ENCODE data around the gene IFI44.

Gene IFI44

GRCh38 chr1:78619446-78619802, 30.2 kb upstream of the IFI44 start (continued):
- TF ChIP-seq ZBTB26 (tag by site-specific recombination; optimal IDR thresholded peaks at IDR 0.05) (no peak), ZNF660 (tag by site-specific recombination; IDR thresholded peaks at IDR 0.05) (no peak), ZNF211 (tag by site-specific recombination; IDR thresholded peaks at IDR 0.05; ENCODE audit: low read depth) (no peak), ZNF530 (tag by site-specific recombination; IDR thresholded peaks at IDR 0.05; ENCODE audit: low read depth) (no peak), ZNF26 (tag by site-specific recombination; IDR thresholded peaks at IDR 0.05) (no peak), PBX3 (CRISPR knock-in tag; IDR thresholded peaks at IDR 0.05) (no peak), SETDB1 (IDR thresholded peaks at IDR 0.05; ENCODE audit: insufficient read length, low read length) (no peak)

- H3K4me3 ChIP-seq (ENCODE audit: low read depth, low read length), result no peak within 1 kb of the TSS; the same call in 1 of the 2 replicates
- peak; percentile 76; the same call in 1 of the 2 replicates for TF ChIP-seq ZNF544 (tag by site-specific recombination; IDR thresholded peaks at IDR 0.05)
- TF ChIP-seq BCL6B (tag by site-specific recombination; IDR thresholded peaks at IDR 0.05), result peak; percentile 57; the same call in 1 of the 2 replicates
- peak; percentile 33; the same call in 1 of the 2 replicates for TF ChIP-seq ZBTB6 (tag by site-specific recombination; IDR thresholded peaks at IDR 0.05)
- peak; percentile 89; the same call in 1 of the 2 replicates for TF ChIP-seq ZNF624 (tag by site-specific recombination; IDR thresholded peaks at IDR 0.05)
- TF ChIP-seq ZNF776 (tag by site-specific recombination; IDR thresholded peaks at IDR 0.05; ENCODE audit: borderline replicate concordance), result peak; percentile 93
- TF ChIP-seq KLF8 (tag by site-specific recombination; IDR thresholded peaks at IDR 0.05), result 0 out of 2 replicates have a peak, but pooled peaks have one; percentile 37
- TF ChIP-seq ZNF133 (tag by site-specific recombination; IDR thresholded peaks at IDR 0.05), result no peak
- peak; percentile 93 for TF ChIP-seq ZNF350 (tag by site-specific recombination; IDR thresholded peaks at IDR 0.05)
- peak; percentile 85; the same call in 1 of the 2 replicates for TF ChIP-seq ZNF174 (tag by site-specific recombination; IDR thresholded peaks at IDR 0.05)
- TF ChIP-seq AEBP2 (tag by site-specific recombination; IDR thresholded peaks at IDR 0.05; ENCODE audit: borderline replicate concordance), result no peak
- TF ChIP-seq ZBTB21 (tag by site-specific recombination; IDR thresholded peaks at IDR 0.05), result no peak
- TF ChIP-seq ZNF610 (tag by site-specific recombination; IDR thresholded peaks at IDR 0.05; ENCODE audit: borderline replicate concordance), result no peak
- TF ChIP-seq ZNF221 (tag by site-specific recombination; IDR thresholded peaks at IDR 0.05; ENCODE audit: borderline replicate concordance), result peak; percentile 85; the same call in 1 of the 2 replicates
- peak; percentile 89 for TF ChIP-seq ZNF549 (tag by site-specific recombination; IDR thresholded peaks at IDR 0.05)
- TF ChIP-seq ZNF510 (tag by site-specific recombination; IDR thresholded peaks at IDR 0.05; ENCODE audit: insufficient replicate concordance), result peak; percentile 91
- peak; percentile 34; the same call in 1 of the 2 replicates for TF ChIP-seq GLI2 (tag by site-specific recombination; IDR thresholded peaks at IDR 0.05; ENCODE audit: borderline replicate concordance, low read depth)
- peak; percentile 69 for TF ChIP-seq ZNF677 (tag by site-specific recombination; IDR thresholded peaks at IDR 0.05)
- TF ChIP-seq ZNF112 (tag by site-specific recombination; IDR thresholded peaks at IDR 0.05), result peak; percentile 76; the same call in 1 of the 2 replicates
- TF ChIP-seq ZNF621 (tag by site-specific recombination; IDR thresholded peaks at IDR 0.05), result no peak
- TF ChIP-seq ZNF184 (tag by site-specific recombination; IDR thresholded peaks at IDR 0.05), result peak; percentile 96
- peak; percentile 95 for TF ChIP-seq ZNF660 (tag by site-specific recombination; IDR thresholded peaks at IDR 0.05)
- TF ChIP-seq ZNF830 (tag by site-specific recombination; IDR thresholded peaks at IDR 0.05; ENCODE audit: low read depth), result peak; percentile 99
Observed at GRCh38 chr1:78619803-78620579, 29.6 kb upstream of the IFI44 start, which contains the start of gene IFI44L. TSS of gene IFI44L (plus strand) at chr1:78620448. CDS start at chr1:78627916, 7,468 bp downstream.

More at GRCh38 chr1:78619803-78620579, 29.6 kb upstream of the IFI44 start, which contains the start of gene IFI44L:
- ChIA-PET CTCF (interaction anchor here (0.6 to 1.8 kb wide), 5 partner anchors 10 to 1086 kb away, joined by 3 to 9 read pairs (median 5); no protein-coding TSS in a partner anchor), POLR2A (no interaction called here)
- Histone ChIP-seq H3K9me3 (ENCODE audit: control insufficient read depth, insufficient read depth, low read depth, low read length) (no peaks in the 10 kb centered on the region), H3K36me3 (ENCODE audit: control insufficient read depth in 2 of 2, insufficient read depth in 1 of 2, low read length in 2 of 2) (no peaks in the 10 kb centered on the region), H3K27ac (ENCODE audit: extremely low read depth, low read depth, low read length) (no peak within 1 kb of the TSS), H3K4me1 (ENCODE audit: control insufficient read depth, insufficient read depth, low read length) (peaks cover 11% of the 10 kb centered on the region)

Data from HEK293 (cell line).